Fibroblast of lung (primary cell): ENCODE results near the gene CUL1. TPM values are rescaled to one million over a fixed set of nuclear protein-coding genes. Genes with fewer than 3 reads are reported as not detected.

Source experiments
- polyA plus RNA-seq, 2 donors: library from polyadenylated mRNA; depleted of rRNA in 1 of 2; stranded (reverse) in 1 of 2; unstranded in 1 of 2; fragments of >200 nt; gene quantifications; 2 replicates each; pipeline ENCODE4 v1.2.1, GENCODE V29; 2011 to 2012; ENCODE audit warnings: missing spikeins in 1 of 2
- total RNA-seq: library from RNA; depleted of rRNA; stranded (reverse); fragments of >200 nt; gene quantifications from 2 replicates; pipeline ENCODE4 v1.2.1, GENCODE V29; 2014

Gene CUL1
- total and polyA plus RNA-seq, 2 donors (not counting 1 experiment from before 2014, with no cell fraction given): 47.9 to 52.3 TPM

Other genes starting within 250 kb of the CUL1 start
- gene C7orf33, start 108.1 kb upstream of the CUL1 start, total RNA-seq: not detected in 2 replicates
- not detected in 2 replicates for gene C7orf33, start 108.1 kb upstream of the CUL1 start, polyA plus RNA-seq
- 6.7 and 7.1 TPM in 2 replicates for gene EZH2, start 185.4 kb downstream of the CUL1 start, total RNA-seq
- 10.1 and 24.8 TPM in 2 replicates for gene EZH2, start 185.4 kb downstream of the CUL1 start, polyA plus RNA-seq